Activated CD4-positive, alpha-beta T cell treated with anti-CD3 and anti-CD28 coated beads for 4 hours (primary cell): ENCODE data around the gene RFC5.
"Not testable (repeated sequence)": the region's sequence is repeated elsewhere in the genome, so short reads cannot be mapped to it uniquely, and the experiment has no call there.

Experiments
- DNase-seq, 2 donors: peaks; one replicate each; pipeline ENCODE4 v3.0.0-alpha.2; 2020

Gene RFC5

DNA sequence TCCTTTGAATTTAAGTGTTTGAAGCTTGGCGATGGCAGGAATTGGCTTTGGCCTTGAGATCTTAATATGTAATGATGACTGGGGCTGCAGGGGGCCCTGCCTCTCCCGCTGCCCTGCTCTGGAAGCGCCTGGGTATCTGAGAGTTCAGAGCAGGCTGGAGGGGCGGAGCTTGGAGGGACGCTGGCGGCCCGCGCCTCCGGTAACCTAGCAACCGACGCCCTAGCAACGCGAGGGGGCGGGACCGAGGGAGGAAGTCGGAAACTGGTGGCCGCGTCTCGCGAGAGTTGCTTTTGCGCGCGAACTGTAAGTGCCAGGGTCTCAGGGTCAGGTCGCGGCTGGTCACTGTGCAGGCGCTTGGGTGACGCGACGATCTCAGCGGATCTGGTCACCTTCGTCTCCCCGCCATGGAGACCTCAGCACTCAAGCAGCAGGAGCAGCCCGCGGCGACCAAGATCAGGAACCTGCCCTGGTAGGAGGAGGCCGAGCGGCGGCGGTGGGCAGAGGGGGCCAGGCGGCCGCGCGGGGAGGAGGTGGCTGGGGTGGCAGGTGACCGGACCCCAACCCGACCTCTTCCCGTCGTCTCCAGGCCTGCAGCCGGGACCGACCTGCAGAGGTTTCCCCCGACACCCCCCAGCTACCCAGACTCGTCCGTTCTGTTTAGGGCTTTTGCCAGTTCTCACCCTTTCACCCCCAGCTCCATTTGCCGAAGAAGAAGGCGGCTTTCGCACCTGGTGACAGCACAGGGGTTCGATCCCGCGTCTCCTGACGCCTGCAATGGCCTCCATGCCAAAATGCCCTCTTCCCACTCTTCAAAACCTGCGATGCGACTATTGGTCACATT, at the start of gene RFC5:
RFC5 (plus strand) TSS at position 280 of the 841 bp plus-strand sequence; CDS start at position 405, 125 bp downstream.
- DNase-seq = peak; percentile 98

- no peak for DNase-seq
Measured at GRCh38 chr12:117967043-117967442, 49.5 kb upstream of the RFC5 start.

GRCh38 chr12:117967512-117967911, 49.0 kb upstream of the RFC5 start:
- DNase-seq = no peak

DNA sequence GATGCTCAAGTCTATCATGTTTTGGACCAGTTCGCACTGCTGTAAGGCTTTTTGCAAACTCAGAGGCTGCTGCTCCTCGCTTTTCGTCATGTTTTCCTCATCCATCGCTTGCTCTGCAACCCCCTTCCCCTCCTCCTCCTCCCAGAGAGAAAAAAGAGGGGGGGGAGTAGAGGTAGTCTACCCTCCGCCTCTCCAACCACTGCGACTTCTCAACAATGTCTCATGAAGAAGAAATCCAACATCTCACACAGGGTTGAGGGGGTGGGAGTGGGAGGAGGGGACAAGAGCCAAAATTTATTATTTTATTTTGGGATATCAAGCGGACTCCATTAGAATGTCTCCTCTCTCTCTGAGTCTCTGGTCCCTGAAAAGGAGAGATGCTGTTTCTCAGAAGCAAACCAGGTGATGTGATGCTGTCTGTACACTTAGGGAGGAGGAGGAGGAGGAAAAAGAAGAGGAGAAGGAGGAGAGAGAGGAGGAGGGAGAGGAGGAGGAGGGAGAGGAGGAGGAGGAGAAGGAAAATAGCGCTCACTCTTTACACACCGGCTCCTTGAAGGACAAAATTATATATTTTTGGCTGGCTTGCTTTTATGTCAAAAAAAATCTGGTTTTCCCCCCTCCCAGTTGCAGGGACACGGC, 48.2 kb upstream of the RFC5 start:
- DNase-seq = no peak

- peak; percentile 37 to 41 for DNase-seq
Measured at GRCh38 chr12:117968826-117969659, 47.5 kb upstream of the RFC5 start, which contains the start of gene KSR2. TSS of gene KSR2 (minus strand) at chr12:117968990. CDS start at chr12:117968255, 735 bp downstream.

GRCh38 chr12:117970334-117970733, 46.2 kb upstream of the RFC5 start:
- DNase-seq = no peak

- DNase-seq = no peak
Measured at GRCh38 chr12:117972301-117972700, 44.2 kb upstream of the RFC5 start.

- no peak for DNase-seq
Measured at GRCh38 chr12:117975006-117975405, 41.5 kb upstream of the RFC5 start.

- DNase-seq = no peak
Measured at GRCh38 chr12:117977373-117977772, 39.1 kb upstream of the RFC5 start.

GRCh38 chr12:117980616-117981015, 35.9 kb upstream of the RFC5 start:
- DNase-seq = no peak

DNA sequence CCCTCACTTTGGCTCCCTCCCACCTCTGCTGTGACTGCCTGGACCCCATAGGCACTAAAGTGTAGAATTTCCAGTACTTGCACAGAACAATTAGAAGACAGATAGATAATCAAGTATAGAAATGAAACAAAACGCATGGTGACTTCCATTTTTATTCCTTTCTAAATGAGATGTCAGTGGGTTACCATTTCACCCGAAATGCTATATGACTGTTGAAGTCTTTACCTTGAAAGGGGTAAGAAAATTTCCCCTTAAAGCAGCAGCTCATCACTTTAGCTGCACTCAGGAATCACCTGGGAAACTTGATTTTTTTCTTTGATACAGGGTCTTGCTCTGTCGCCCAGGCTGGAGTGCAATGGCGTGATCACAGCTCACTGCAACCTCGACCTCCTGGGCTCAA, 35.2 kb upstream of the RFC5 start:
- no peak for DNase-seq

GRCh38 chr12:117985182-117985581, 31.3 kb upstream of the RFC5 start:
- no peak for DNase-seq

- DNase-seq = no peak
Measured at GRCh38 chr12:117986705-117987469, 29.6 kb upstream of the RFC5 start.

- no peak for DNase-seq
Measured at GRCh38 chr12:117994551-117995438, 21.7 kb upstream of the RFC5 start.

GRCh38 chr12:117998719-117999118, 17.8 kb upstream of the RFC5 start:
- DNase-seq = no peak

DNA sequence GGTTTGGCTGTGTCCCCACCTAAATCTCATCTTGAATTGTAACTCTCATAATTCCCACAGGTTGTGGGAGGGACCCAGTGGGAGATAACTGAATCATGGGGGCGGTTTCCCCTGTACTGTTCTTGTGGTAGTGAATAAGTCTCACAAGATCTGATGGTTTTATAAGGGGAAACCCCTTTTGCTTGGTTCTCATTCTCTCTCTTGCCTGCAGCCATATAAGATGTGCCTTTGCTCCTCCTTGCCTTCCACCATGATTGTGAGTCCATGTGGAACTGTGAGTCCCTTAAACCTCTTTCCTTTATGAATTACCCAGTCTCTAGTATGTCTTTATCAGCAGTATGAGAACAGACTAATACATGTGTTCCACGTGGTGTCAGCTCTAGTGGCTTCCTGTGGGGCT, 16.7 kb upstream of the RFC5 start:
- not testable (repeated sequence) for DNase-seq

DNA sequence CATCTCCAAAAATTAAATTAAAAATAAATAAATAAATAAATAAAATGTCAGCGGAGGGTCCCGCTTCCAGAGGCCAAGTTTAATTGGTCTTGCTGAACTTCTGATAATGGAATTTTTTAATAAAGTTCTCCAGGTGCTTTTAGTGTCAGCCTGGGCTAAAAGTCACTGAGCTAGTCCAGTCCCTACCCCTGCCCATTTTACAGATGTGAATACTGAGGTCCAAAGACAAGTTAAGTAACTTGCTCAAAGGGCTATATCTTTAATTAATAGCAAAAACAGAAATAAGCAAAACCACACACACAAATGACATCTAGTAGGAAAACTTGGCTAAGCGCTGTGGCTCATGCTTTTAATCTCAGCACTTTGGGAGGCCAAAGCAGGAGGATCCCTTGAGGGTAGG, 5.6 kb upstream of the RFC5 start:
- no peak for DNase-seq

DNA sequence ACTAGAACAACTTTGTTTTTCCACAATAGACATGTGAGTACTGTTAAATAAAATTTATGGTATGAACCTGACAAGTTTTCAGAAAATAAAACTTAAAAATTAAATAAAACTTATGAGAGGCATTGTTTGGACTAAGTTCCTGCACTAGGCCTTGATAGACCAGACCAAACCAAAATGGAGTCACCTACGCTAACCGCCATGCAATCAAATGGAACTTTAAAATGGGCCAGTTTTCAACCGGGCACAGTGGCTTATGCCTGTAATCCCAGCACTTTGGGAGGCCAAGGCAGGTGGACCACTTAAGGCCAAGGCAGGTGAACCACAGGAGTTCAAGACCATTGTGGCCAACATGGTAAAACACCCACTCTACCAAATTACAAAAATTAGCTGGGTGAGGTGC, 5.1 kb upstream of the RFC5 start:
- DNase-seq = no peak

DNA sequence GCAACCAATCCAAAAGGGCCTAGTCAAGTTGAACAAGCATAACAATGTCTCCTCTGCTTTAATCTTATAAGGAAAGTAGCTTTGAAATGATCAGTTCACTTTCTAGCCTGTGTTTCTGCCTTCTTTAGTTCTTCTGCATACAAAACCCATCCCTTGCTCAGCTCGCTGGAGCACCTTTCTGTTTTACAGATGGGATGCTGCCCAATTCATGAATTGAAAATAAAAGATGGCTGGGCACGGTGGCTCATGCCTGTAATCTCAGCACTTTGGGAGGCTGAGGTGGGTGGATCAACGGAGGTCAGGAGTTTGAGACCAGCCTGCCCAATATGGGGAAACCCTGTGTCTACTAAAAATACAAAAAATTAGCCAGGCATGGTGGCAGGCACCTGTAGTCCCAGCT, 4.5 kb upstream of the RFC5 start:
- no peak for DNase-seq

- DNase-seq = no peak
Measured at GRCh38 chr12:118013283-118013682, 3.2 kb upstream of the RFC5 start.

- no peak for DNase-seq
Measured at GRCh38 chr12:118015306-118015705, 1.2 kb upstream of the RFC5 start.

DNA sequence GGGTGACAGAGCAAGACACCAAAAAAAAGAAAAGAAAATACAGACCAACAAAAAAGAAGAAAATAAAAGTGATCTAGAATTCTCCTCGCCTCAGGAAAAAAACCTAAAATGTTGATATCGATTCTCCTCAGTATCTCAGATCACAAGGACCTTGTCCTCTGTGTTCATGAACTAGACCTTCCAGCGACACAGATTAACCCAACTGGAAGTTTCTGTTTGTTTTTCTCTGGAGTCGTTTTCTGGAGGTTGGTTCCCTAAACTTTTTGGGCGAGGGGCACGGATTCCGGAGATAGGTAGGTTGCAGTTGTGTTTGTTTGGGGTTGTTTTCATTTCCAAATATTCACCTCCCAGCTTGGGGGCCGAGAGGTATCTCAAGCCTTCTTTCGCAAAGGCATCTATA, 559 bp upstream of the RFC5 start:
- no peak for DNase-seq
